ENCODE results near the gene RANBP17.
"Not testable (repeated sequence)": the region's sequence is repeated elsewhere in the genome, so short reads cannot be mapped to it uniquely, and the experiment has no call there.

DNA sequence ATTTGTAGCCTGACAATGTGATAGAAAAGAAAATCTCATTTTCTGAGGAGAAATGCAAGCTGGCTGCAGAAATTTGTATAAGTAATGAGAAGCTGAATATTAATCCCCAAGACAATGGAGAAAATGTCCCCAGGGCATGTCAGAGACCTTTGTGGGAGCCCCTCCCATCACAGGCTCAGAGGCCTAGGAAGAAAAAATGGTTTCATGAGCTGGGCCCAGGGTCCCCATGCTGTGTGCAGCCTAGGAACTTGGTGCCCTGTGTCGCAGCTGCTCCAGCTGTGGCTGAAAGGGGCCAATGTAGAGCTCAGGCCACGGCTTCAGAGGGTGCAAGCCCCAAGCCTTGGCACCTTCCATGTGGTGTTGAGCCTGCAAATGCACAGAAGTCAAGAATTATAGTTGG is 118.4 kb downstream of the RANBP17 start:
- TF ChIP-seq, protein P1, sequence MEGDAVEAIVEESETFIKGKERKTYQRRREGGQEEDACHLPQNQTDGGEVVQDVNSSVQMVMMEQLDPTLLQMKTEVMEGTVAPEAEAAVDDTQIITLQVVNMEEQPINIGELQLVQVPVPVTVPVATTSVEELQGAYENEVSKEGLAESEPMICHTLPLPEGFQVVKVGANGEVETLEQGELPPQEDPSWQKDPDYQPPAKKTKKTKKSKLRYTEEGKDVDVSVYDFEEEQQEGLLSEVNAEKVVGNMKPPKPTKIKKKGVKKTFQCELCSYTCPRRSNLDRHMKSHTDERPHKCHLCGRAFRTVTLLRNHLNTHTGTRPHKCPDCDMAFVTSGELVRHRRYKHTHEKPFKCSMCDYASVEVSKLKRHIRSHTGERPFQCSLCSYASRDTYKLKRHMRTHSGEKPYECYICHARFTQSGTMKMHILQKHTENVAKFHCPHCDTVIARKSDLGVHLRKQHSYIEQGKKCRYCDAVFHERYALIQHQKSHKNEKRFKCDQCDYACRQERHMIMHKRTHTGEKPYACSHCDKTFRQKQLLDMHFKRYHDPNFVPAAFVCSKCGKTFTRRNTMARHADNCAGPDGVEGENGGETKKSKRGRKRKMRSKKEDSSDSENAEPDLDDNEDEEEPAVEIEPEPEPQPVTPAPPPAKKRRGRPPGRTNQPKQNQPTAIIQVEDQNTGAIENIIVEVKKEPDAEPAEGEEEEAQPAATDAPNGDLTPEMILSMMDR (IDR thresholded peaks at IDR 0.05; ENCODE audit: poor library complexity, severe bottlenecking), result not testable (repeated sequence)
- TF ChIP-seq MXI1 (conservative IDR thresholded peaks at IDR 0.05; ENCODE audit: poor library complexity, severe bottlenecking); POLR2AphosphoS5 (IDR thresholded peaks at IDR 0.05); SMC3 (conservative IDR thresholded peaks at IDR 0.05; ENCODE audit: poor library complexity); RAD21 (conservative IDR thresholded peaks at IDR 0.05); EZH2 (IDR thresholded peaks at IDR 0.05; ENCODE audit: borderline replicate concordance, insufficient read depth, low read length, poor library complexity, severe bottlenecking); TAF1 (IDR thresholded peaks at IDR 0.05; ENCODE audit: low read depth): not testable (repeated sequence)
- TF ChIP-seq, protein P2, sequence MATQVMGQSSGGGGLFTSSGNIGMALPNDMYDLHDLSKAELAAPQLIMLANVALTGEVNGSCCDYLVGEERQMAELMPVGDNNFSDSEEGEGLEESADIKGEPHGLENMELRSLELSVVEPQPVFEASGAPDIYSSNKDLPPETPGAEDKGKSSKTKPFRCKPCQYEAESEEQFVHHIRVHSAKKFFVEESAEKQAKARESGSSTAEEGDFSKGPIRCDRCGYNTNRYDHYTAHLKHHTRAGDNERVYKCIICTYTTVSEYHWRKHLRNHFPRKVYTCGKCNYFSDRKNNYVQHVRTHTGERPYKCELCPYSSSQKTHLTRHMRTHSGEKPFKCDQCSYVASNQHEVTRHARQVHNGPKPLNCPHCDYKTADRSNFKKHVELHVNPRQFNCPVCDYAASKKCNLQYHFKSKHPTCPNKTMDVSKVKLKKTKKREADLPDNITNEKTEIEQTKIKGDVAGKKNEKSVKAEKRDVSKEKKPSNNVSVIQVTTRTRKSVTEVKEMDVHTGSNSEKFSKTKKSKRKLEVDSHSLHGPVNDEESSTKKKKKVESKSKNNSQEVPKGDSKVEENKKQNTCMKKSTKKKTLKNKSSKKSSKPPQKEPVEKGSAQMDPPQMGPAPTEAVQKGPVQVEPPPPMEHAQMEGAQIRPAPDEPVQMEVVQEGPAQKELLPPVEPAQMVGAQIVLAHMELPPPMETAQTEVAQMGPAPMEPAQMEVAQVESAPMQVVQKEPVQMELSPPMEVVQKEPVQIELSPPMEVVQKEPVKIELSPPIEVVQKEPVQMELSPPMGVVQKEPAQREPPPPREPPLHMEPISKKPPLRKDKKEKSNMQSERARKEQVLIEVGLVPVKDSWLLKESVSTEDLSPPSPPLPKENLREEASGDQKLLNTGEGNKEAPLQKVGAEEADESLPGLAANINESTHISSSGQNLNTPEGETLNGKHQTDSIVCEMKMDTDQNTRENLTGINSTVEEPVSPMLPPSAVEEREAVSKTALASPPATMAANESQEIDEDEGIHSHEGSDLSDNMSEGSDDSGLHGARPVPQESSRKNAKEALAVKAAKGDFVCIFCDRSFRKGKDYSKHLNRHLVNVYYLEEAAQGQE (IDR thresholded peaks at IDR 0.05; ENCODE audit: borderline replicate concordance), result not testable (repeated sequence)
